Kasumi-1 (cell line): ENCODE data around the gene GAL3ST1.
"Not testable (repeated sequence)": the region's sequence is repeated elsewhere in the genome, so short reads cannot be mapped to it uniquely, and the experiment has no call there.

ENCODE experiments used
- DNase-seq, 2 experiments: peaks; one replicate each; lab custom pipeline; 2025; lab: John Stamatoyannopoulos, UW

Gene GAL3ST1

DNA sequence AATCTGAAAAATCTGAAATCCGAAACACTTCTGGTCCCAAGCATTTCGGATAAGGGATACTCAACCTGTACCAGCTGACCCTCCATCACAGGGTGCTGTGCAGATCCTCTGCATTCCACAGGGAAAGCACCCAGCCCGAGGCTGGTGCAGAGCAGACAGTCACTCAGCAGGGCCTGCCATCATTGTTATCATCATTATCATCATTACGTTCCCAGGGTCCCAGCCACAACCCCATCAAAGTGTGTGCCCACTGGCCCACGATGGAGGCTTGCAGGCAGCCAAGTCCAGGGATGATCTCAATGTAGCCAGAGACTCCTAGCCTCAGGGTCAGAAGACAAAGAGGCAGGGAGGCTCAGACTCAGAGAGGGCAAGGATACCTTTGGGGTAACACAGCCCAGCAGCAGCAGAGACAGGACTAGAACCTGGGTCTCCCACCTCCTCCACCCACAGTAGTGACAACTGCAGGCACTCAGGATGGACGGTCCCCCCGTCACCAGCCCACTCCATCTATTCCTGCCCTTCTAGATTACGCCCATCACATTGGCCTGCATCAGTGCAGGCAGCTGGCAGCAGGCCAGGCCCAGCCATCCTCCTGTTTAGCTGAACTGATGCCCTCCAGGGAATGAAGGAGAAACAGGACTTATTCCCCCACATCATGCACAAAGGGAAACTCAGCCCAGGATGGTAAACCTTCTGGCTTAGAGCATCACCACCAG, 10.3 kb downstream of the GAL3ST1 start:
- DNase-seq, result no peak

- DNase-seq, result no peak
Measured at GRCh38 chr22:30562366-30562765, 12.1 kb downstream of the GAL3ST1 start.

DNA sequence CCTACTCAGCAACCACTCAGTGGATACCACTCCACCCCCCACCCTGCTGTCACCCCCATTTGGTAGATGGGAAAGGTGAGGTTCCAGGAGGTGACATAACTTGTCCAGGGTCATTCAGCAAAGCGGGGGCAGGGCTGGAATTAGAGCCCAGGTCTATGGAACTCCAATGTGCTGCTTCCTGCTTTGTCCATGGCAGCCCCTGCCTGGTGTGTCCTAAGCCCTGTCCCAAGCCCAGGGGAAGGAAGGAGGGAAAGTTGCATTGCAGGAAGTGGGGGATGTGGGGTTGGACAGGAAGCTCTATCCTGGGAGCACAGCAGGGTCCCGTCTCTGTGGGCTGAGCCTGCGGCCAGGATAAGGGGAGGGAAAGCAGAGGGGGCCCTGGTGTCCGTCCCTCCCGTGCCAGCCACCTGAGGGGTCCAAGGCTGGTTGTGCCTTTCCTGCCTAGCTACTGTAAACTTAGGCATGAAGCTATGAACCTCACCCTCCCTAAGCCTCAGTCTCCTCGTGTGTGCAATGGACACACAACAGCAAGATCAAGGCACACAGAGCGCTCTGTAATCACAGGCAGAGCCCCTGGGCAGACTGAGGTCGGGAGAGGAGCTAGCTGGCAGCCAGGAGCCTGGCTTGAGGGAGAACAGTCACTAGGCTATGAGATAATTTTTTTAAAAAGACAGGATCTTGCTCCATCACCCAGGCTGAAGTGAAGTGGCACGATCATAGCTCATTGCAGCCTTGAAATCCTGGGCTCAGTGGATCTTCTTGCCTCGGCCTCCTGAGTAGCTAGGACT, 12.9 kb downstream of the GAL3ST1 start:
- DNase-seq, result no peak

DNA sequence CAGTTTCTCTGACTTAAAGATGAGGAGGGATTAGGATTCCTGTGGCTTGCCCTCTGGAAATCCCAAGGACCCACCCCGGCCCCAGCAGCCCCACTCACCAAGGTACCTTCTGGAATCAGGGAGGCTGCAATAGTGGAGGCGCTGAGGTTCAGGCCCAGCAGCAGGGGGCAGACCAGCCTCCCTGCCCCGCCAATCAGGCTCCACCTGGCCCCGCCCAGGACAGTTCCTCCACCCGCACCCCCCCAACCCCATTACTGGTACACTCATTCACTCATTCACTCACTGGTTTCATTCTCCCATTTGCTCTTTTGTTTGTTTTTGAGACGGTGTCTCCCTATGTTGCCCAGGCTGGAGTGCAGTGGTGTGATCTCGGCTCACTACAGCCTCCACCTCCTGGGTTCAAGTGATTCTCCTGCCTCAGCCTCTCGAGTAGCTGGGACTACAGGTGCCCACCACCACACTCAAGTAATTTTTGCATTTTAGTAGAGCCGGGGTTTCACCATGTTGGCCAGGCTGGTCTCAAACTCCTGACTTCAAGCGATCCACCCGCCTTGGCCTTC, 13.7 kb downstream of the GAL3ST1 start:
- DNase-seq, result peak in 1 of 2 experiments; percentile 3

GRCh38 chr22:30559889-30560288, 14.6 kb downstream of the GAL3ST1 start:
- DNase-seq, result no peak

- DNase-seq, result no peak
Measured at GRCh38 chr22:30557243-30557642, 17.2 kb downstream of the GAL3ST1 start.

DNA sequence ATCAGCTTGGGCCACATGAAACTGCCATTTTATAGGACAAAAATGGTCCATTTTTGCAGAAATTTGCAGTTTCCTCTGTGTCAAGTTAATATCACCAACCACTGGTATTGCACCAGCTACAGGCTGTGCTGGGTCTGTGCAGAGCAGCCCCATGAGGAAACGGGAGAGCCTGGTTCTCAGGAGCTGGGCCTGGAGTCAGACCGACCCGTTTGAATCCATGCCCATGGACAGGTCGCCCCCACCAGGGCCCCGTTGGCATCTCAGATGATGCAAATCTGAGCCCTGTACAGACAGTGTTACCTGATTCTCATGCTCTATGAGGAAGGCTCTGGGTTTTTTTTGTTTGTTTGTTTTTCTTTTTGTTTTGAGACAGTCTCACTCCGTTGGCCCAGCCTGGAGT, 18.1 kb downstream of the GAL3ST1 start:
- DNase-seq, result no peak

- no peak for DNase-seq
Measured at GRCh38 chr22:30555282-30556210, 18.9 kb downstream of the GAL3ST1 start.

DNA sequence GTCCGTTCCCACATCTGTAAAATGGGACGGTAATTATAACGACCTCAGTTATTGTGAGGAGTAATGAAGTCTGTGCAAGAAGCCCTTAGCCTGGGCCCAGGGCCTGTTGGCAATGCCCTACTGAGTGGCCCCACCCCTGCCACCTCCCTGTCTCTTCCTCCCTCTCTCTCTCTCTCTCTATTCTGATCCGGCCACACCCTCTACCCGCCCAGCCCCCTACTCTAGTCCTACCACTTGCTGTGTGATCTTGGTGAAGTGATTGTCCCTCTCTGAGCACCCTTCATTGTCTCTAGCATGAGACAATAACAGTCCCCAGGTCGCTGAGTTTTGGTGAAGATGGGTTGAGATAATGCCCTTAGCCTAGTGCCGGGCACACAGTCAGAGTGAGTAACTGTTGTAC, 20.5 kb downstream of the GAL3ST1 start:
- DNase-seq, result no peak

DNA sequence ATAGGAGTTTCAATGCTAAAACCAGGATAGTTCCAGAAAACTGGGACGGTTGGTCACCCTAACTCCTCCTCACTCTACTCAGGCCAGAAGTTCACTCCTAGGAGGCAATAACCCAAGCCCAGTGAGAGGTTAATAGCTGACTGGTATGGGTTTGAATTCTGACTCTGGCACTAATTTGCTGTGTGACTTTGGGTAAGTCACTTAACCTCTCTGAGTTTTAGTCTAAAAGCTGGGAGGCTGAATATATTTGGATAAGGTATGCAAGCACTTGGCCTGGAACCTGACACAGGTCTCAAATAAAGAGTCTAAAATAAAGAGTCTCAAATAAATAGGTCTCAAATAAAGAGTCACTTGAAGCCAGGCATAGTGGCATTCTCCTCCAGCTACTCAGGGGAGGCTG, 21.7 kb downstream of the GAL3ST1 start:
- no peak for DNase-seq

- not testable (repeated sequence) for DNase-seq
Measured at GRCh38 chr22:30551813-30552212, 22.7 kb downstream of the GAL3ST1 start.

GRCh38 chr22:30547188-30547587, 27.3 kb downstream of the GAL3ST1 start:
- DNase-seq, result no peak

- DNase-seq, result no peak
Measured at GRCh38 chr22:30546616-30547015, 27.8 kb downstream of the GAL3ST1 start, which contains the start of gene SEC14L6. Gene SEC14L6 (minus strand): TSS chr22:30546741. CDS start chr22:30546682, 59 bp downstream.

DNA sequence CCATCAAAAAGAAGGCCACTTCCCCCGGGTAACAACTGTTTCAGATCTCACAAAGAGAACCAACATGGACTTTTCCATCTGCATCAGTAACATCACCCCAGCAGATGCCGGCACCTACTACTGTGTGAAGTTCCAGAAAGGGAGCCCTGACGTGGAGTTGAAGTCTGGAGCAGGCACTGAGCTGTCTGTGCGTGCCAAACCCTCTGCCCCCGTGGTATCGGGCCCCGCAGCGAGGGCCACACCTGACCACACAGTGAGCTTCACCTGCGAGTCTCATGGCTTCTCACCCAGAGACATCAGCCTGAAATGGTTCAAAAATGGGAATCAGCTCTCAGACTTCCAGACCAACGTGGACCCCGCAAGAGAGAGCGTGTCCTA, 31.7 kb downstream of the GAL3ST1 start:
- DNase-seq, result no peak

DNA sequence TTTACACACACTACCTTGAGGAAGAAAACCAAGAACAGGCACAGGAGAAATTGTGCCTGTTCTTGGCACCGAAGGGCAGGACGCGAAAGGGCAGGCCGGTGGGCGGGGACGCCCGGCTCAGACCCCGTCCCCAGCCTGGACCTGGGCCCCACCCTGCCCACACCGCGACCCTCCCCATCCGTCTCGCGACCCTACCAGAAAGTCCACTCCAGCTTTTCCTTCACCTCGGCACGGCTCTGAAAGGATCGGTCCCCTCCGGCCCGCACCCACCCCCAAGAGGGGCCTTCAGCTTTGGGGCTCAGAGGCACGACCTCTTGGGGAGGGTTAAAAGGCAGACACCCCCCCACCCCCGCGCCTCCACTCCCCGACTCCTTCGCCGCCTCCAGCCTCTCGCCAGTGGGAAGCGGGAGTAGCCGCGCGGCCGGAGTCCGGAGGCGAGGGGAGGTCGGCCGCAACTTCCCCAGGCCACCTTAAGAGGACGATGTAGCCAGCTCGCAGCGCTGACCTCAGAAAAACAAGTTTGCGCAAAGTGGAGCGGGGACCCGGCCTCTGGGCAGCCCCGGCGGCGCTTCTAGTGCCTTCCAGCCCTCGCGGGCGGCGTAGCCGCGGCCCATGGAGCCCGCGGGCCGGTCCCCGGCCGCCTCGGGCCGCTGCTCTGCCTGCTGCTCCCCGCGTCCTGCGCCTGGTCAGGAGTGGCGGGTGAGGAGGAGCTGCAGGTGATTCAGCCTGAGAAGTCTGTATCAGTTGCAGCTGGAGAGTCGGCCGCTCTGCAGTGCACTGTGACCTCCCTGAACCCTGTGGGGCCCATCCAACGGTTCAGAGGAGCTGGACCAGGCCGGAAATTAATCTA, 32.3 kb downstream of the GAL3ST1 start:
- DNase-seq, result no peak

DNA sequence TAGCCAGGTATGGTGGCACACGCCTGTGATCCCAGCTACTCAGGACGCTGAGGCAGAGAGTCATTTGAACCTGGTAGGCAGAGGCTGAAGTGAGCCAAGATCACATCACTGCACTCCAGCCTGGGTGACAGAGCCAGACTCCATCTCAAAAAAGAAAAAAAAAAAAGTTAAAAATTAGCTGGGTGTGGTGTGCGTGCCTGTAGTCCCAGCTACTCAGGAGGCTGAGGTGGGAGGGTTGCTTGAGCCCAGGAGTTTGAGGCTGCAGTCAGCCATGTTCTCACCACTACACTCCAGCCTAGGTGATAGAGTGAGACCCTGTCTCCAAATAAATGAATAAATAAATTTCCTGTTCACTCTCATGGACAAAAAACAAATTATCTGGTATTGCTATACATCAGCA, 33.0 kb downstream of the GAL3ST1 start:
- DNase-seq, result not testable (repeated sequence)

- DNase-seq, result no peak
Measured at GRCh38 chr22:30539368-30539767, 35.1 kb downstream of the GAL3ST1 start.

DNA sequence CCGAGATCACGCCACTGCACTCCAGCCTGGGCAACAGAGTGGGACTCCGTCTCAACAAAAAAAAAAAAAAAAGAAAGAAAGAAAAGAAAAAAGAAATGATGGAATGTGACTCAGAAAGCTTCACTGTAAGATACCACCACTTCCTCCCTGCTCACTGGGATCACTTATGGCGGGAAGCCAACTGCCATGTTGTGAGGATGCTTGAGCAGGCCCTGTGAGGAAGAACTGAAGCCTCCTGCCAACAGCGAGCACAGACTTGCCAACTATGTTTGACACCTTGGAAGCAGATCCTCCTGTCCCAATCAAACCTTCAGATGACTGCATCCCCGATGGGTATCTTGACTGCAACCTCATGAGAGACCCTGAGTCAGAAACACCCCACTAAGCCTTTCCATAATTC, 36.2 kb downstream of the GAL3ST1 start:
- DNase-seq, result no peak

- DNase-seq, result no peak
Measured at GRCh38 chr22:30537083-30537731, 37.3 kb downstream of the GAL3ST1 start.

DNA sequence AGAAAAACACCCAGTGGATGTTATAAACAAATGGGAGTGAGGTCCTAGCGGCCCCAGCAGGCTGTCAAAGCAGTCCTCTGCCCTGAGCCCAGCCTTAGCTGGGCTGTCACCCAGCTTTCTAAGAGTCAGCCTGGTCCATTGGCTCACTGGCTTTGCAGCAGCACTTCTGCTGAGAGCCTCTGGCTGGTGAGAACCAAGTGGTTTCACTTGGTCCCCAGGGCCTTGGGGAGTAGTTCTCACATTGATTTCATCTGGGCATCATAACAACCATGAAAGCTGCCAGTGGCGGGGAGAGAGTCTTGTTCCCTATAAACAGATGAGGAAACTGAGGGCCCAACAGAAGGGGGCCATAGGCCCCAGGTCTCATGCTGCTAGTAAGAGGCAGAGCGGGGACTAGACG, 39.3 kb downstream of the GAL3ST1 start:
- DNase-seq, result no peak
